HEK293 (cell line): ENCODE measurements around the gene GAMT.
A peak's percentile ranks its signal among the peaks of the same experiment; 100 is the strongest.

Source experiments
- CTCF ChIA-PET: fragments of 350-600 bp; formaldehyde crosslinking; extraction: SDS; loops from one replicate; lab custom pipeline; 2021; ENCODE audit warnings: antibody characterized with exemption; lab: Yijun Ruan, JAX
- POLR2A ChIA-PET: fragments of 300-600 bp; formaldehyde crosslinking; extraction: SDS; loops from one replicate; lab custom pipeline; 2020; ENCODE audit warnings: antibody characterized with exemption, inconsistent platforms; lab: Yijun Ruan, JAX
- H3K27ac ChIP-seq: fragments of 200-500 bp; sonication (Bioruptor generic); 2 replicates; pipeline ENCODE4 v1.5.1; 2014; ENCODE audit warnings: low read depth, low read length, control low read depth, inconsistent platforms; ENCODE audit errors: extremely low read depth
- H3K36me3 ChIP-seq, 2 experiments: fragments of 200-500 bp in 1 of 2; sonication (Bioruptor generic) in 1 of 2; 1 replicate in 1 of 2; 2 replicates in 1 of 2; pipeline ENCODE4 v1.5.1; 2014 to 2017; ENCODE audit warnings: inconsistent platforms in 2 of 2, low read length in 2 of 2; ENCODE audit not compliant: control insufficient read depth in 2 of 2, insufficient read depth in 1 of 2
- H3K4me1 ChIP-seq: fragments of 200-500 bp; sonication (Bioruptor generic); 2 replicates; pipeline ENCODE4 v1.5.1; 2014; ENCODE audit warnings: mild to moderate bottlenecking, low read length, inconsistent platforms; ENCODE audit not compliant: control insufficient read depth, insufficient read depth
- H3K4me3 ChIP-seq: 2 replicates; pipeline ENCODE4 v1.5.1; 2011; ENCODE audit warnings: low read depth, mild to moderate bottlenecking, control low read depth, low read length, moderate library complexity
- H3K9me3 ChIP-seq: fragments of 200-500 bp; sonication (Bioruptor generic); 2 replicates; pipeline ENCODE4 v1.5.1; 2014; ENCODE audit warnings: low read depth, low read length, inconsistent platforms; ENCODE audit not compliant: control insufficient read depth, insufficient read depth
- FEZF1 ChIP-seq: fragments of 450-650 bp; formaldehyde crosslinking; IDR thresholded peaks from 2 replicates; pipeline ENCODE4 v1.5.1; 2016; ENCODE audit warnings: missing biosample characterization, missing genetic modification characterization
- GLIS1 ChIP-seq: fragments of 450-650 bp; formaldehyde crosslinking; IDR thresholded peaks from 2 replicates; pipeline ENCODE4 v1.5.1; 2016; ENCODE audit warnings: missing biosample characterization, missing genetic modification characterization
- HOXD13 ChIP-seq: sonication (generic); formaldehyde crosslinking; IDR thresholded peaks from 2 replicates; pipeline ENCODE4 v1.8.0; 2022; ENCODE audit warnings: missing genetic modification reagents, borderline replicate concordance
- KLF16 ChIP-seq: fragments of 450-650 bp; formaldehyde crosslinking; IDR thresholded peaks from 2 replicates; pipeline ENCODE4 v1.5.1; 2017; ENCODE audit warnings: missing biosample characterization, missing genetic modification characterization
- KLF8 ChIP-seq: fragments of 450-650 bp; formaldehyde crosslinking; IDR thresholded peaks from 2 replicates; pipeline ENCODE4 v1.5.1; 2016; ENCODE audit warnings: missing biosample characterization, missing genetic modification characterization
- OSR2 ChIP-seq: fragments of 450-650 bp; formaldehyde crosslinking; IDR thresholded peaks from 2 replicates; pipeline ENCODE4 v1.5.1; 2016; ENCODE audit warnings: missing biosample characterization, missing genetic modification characterization
- SP2 ChIP-seq: fragments of 450-650 bp; formaldehyde crosslinking; IDR thresholded peaks from 2 replicates; pipeline ENCODE4 v1.5.1; 2016; ENCODE audit warnings: missing biosample characterization, missing genetic modification characterization
- SP7 ChIP-seq: fragments of 450-650 bp; formaldehyde crosslinking; IDR thresholded peaks from 2 replicates; pipeline ENCODE4 v1.5.1; 2016; ENCODE audit warnings: missing biosample characterization, missing genetic modification characterization
- YY2 ChIP-seq: fragments of 450-650 bp; formaldehyde crosslinking; IDR thresholded peaks from 2 replicates; pipeline ENCODE4 v1.5.1; 2016; ENCODE audit warnings: missing biosample characterization, missing genetic modification characterization
- ZBTB48 ChIP-seq: fragments of 450-650 bp; formaldehyde crosslinking; IDR thresholded peaks from 2 replicates; pipeline ENCODE4 v1.5.1; 2016; ENCODE audit warnings: missing biosample characterization, missing genetic modification characterization
- ZIC2 ChIP-seq: fragments of 450-650 bp; formaldehyde crosslinking; IDR thresholded peaks from 2 replicates; pipeline ENCODE4 v1.5.1; 2016; ENCODE audit warnings: missing biosample characterization, missing genetic modification characterization
- ZNF223 ChIP-seq: fragments of 450-650 bp; formaldehyde crosslinking; IDR thresholded peaks from 2 replicates; pipeline ENCODE4 v1.5.1; 2016; ENCODE audit warnings: missing biosample characterization, missing genetic modification characterization
- ZNF266 ChIP-seq: fragments of 450-650 bp; formaldehyde crosslinking; IDR thresholded peaks from 2 replicates; pipeline ENCODE4 v1.5.1; 2016; ENCODE audit warnings: missing biosample characterization, missing genetic modification characterization, low read depth
- ZNF341 ChIP-seq: fragments of 450-650 bp; formaldehyde crosslinking; IDR thresholded peaks from 2 replicates; pipeline ENCODE4; 2016; ENCODE audit warnings: low read depth, missing biosample characterization, missing genetic modification characterization
- TF ChIP-seq, protein P1 (sequence below): fragments of 450-650 bp; formaldehyde crosslinking; IDR thresholded peaks from 2 replicates; pipeline ENCODE4 v1.5.1; 2016; ENCODE audit warnings: missing biosample characterization, missing genetic modification characterization
- TF ChIP-seq, protein P2 (sequence below): fragments of 450-650 bp; formaldehyde crosslinking; IDR thresholded peaks from 2 replicates; pipeline ENCODE4 v1.5.1; 2017; ENCODE audit warnings: missing biosample characterization, missing genetic modification characterization
- TF ChIP-seq, protein P3 (sequence below): fragments of 450-650 bp; formaldehyde crosslinking; IDR thresholded peaks from 2 replicates; pipeline ENCODE4 v1.5.1; 2017; ENCODE audit warnings: missing biosample characterization, missing genetic modification characterization
- TF ChIP-seq, protein P4 (sequence below): fragments of 450-650 bp; formaldehyde crosslinking; IDR thresholded peaks from 2 replicates; pipeline ENCODE4 v1.5.1; 2017; ENCODE audit warnings: missing biosample characterization, missing genetic modification characterization
- TF ChIP-seq, protein P5 (sequence below): fragments of 450-650 bp; formaldehyde crosslinking; IDR thresholded peaks from 2 replicates; pipeline ENCODE4 v1.5.1; 2016; ENCODE audit warnings: missing biosample characterization, missing genetic modification characterization
- TF ChIP-seq, protein P6 (sequence below): fragments of 450-650 bp; formaldehyde crosslinking; IDR thresholded peaks from 2 replicates; pipeline ENCODE4 v1.5.1; 2016; ENCODE audit warnings: missing biosample characterization, missing genetic modification characterization

Gene GAMT

DNA sequence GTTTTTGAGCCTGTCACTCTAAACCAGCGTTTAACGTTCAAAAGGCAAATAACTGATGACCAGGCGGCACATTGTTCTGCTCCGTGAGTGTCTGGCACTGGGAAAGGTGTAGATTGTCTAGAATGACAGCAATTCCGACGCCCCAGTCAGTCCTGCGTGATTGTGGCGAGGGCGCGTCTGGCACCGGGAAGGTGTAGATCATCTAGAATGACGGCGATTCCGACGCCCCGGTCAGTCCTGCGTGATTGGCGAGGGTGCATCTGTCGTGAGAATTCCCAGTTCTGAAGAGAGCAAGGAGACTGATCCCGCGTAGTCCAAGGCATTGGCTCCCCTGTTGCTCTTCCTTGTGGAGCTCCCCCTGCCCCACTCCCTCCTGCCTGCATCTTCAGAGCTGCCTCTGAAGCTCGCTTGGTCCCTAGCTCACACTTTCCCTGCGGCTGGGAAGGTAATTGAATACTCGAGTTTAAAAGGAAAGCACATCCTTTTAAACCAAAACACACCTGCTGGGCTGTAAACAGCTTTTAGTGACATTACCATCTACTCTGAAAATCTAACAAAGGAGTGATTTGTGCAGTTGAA, 43.7 kb downstream of the GAMT start (continued):
- peak; percentile 41; the same call in 1 of the 2 replicates for TF ChIP-seq FEZF1 (tag by site-specific recombination)
- TF ChIP-seq, all 188 proteins: peak for 5

DNA sequence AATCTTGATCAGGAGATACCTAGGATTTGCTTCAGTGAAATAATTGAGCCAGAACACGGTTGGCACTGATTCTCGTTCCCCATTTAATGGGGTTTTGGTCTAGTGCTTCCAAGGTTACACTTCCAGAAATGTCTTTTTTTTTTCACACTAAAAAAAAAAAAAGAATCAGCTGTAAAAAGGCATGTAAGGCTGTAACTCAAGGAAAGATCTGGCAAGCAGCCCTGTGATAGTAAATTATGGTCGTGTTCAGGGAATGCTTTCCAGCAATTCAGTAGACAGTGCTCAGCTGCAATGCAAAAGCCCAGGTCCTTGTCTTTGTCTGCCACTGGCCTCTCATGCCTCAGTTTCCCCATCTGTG, 44.9 kb downstream of the GAMT start:
- POLR2A ChIA-PET: interaction anchor here (0.7 kb wide), 1 partner anchor 27 kb away, joined by 3 read pairs; no protein-coding TSS in a partner anchor
- Histone ChIP-seq H3K36me3 (peaks cover 3 to 44% of the 10 kb centered on the region in 2 experiments; a peak in 2 of 3 replicates), H3K4me1 (peaks cover 19% of the 10 kb centered on the region)
- TF ChIP-seq ZNF341 (tag by site-specific recombination) (no peak), HOXD13 (CRISPR knock-in tag) (no peak), FEZF1 (tag by site-specific recombination) (peak; percentile 90)
- TF ChIP-seq, protein P1, sequence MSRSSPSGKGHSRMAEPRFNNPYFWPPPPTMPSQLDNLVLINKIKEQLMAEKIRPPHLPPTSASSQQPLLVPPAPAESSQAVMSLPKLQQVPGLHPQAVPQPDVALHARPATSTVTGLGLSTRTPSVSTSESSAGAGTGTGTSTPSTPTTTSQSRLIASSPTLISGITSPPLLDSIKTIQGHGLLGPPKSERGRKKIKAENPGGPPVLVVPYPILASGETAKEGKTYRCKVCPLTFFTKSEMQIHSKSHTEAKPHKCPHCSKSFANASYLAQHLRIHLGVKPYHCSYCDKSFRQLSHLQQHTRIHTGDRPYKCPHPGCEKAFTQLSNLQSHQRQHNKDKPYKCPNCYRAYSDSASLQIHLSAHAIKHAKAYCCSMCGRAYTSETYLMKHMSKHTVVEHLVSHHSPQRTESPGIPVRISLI (tag by site-specific recombination): peak; percentile 60; the same call in 1 of the 2 replicates
- TF ChIP-seq, protein P2, sequence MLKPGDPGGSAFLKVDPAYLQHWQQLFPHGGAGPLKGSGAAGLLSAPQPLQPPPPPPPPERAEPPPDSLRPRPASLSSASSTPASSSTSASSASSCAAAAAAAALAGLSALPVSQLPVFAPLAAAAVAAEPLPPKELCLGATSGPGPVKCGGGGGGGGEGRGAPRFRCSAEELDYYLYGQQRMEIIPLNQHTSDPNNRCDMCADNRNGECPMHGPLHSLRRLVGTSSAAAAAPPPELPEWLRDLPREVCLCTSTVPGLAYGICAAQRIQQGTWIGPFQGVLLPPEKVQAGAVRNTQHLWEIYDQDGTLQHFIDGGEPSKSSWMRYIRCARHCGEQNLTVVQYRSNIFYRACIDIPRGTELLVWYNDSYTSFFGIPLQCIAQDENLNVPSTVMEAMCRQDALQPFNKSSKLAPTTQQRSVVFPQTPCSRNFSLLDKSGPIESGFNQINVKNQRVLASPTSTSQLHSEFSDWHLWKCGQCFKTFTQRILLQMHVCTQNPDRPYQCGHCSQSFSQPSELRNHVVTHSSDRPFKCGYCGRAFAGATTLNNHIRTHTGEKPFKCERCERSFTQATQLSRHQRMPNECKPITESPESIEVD (tag by site-specific recombination): peak; percentile 54
- TF ChIP-seq, all 188 proteins: peak for 3
- Histone ChIP-seq H3K27ac (no peak overlapping the region), H3K9me3 (no peaks in the 10 kb centered on the region), H3K4me3 (no peak overlapping the region)
- CTCF ChIA-PET: interaction anchor here (0.7 to 1.4 kb wide), 2 partner anchors 112 to 1612 kb away, joined by 3 read pairs; no protein-coding TSS in a partner anchor

DNA sequence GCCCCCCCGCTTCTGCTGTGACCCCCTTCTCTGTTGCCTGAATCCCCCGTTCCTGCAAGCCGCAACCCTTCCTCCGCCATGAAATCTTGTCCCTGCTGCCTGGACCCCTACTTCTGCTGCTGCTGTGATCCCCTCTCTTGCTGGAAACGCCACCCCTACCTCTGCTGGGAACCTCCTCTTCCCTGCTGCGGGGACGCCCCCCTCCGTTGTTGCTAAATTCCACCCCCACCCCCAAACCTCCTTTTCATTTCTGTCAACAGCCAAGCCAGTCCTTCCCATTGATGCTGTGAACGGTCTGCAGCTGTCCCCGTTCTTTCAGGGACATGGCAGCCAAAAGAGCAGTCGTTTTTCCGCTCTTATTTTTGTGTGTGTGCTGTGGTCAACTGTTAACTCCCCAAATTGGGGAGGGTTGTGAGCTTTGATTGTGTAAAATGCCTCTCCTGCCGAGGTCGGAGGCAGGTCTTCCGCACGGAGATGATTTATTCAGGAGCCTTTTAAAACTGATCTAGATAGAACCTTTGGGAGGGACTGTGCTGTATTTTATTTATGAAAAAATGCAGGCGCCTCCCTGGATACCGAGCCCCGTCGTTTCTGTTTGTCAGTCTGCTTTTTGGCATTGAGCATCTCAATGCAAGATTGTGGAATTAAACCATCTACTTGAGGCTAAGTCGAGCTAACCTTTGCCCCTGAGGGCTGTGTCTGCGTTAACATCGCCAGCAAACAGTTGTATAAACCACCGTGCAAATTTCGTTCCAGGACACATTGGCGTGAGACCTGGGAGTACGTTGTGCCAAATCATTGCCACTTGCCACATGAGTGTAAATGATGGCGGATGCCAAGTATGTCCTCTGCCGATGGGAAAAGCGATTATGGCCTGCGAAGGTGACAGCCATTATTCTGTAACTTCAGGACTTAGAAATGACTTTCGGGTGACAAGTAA, 45.5 kb downstream of the GAMT start:
- POLR2A ChIA-PET: no interaction called here
- peaks cover 12% of the 10 kb centered on the region for H3K4me1 ChIP-seq
- peaks cover 3 to 42% of the 10 kb centered on the region in 2 experiments; a peak in 2 of 3 replicates for H3K36me3 ChIP-seq
- CTCF ChIA-PET: interaction anchor here (0.5 to 1.4 kb wide), 2 partner anchors 107 to 111 kb away, joined by 3 read pairs; no protein-coding TSS in a partner anchor
- H3K9me3 ChIP-seq: no peaks in the 10 kb centered on the region
- H3K4me3 ChIP-seq: peak overlapping the region; percentile 77
- H3K27ac ChIP-seq: peak overlapping the region; percentile 66; the same call in 1 of the 2 replicates
- TF ChIP-seq SP2 (tag by site-specific recombination) (peak; percentile 91), GLIS1 (tag by site-specific recombination) (peak; percentile 36; the same call in 1 of the 2 replicates), ZNF223 (peak; percentile 75; the same call in 1 of the 2 replicates), OSR2 (no peak), ZNF266 (tag by site-specific recombination) (no peak), KLF8 (tag by site-specific recombination) (no peak), SP7 (tag by site-specific recombination) (no peak), ZNF341 (tag by site-specific recombination) (peak; percentile 79), YY2 (tag by site-specific recombination) (peak; percentile 78; the same call in 1 of the 2 replicates), KLF16 (peak; percentile 29; the same call in 1 of the 2 replicates), ZIC2 (tag by site-specific recombination) (peak; percentile 81), ZBTB48 (peak; percentile 53; the same call in 1 of the 2 replicates)
- TF ChIP-seq, protein P3, sequence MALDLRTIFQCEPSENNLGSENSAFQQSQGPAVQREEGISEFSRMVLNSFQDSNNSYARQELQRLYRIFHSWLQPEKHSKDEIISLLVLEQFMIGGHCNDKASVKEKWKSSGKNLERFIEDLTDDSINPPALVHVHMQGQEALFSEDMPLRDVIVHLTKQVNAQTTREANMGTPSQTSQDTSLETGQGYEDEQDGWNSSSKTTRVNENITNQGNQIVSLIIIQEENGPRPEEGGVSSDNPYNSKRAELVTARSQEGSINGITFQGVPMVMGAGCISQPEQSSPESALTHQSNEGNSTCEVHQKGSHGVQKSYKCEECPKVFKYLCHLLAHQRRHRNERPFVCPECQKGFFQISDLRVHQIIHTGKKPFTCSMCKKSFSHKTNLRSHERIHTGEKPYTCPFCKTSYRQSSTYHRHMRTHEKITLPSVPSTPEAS (tag by site-specific recombination): peak; percentile 86
- TF ChIP-seq, protein P4, sequence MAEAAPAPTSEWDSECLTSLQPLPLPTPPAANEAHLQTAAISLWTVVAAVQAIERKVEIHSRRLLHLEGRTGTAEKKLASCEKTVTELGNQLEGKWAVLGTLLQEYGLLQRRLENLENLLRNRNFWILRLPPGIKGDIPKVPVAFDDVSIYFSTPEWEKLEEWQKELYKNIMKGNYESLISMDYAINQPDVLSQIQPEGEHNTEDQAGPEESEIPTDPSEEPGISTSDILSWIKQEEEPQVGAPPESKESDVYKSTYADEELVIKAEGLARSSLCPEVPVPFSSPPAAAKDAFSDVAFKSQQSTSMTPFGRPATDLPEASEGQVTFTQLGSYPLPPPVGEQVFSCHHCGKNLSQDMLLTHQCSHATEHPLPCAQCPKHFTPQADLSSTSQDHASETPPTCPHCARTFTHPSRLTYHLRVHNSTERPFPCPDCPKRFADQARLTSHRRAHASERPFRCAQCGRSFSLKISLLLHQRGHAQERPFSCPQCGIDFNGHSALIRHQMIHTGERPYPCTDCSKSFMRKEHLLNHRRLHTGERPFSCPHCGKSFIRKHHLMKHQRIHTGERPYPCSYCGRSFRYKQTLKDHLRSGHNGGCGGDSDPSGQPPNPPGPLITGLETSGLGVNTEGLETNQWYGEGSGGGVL (tag by site-specific recombination): peak; percentile 84
- TF ChIP-seq, protein P5, sequence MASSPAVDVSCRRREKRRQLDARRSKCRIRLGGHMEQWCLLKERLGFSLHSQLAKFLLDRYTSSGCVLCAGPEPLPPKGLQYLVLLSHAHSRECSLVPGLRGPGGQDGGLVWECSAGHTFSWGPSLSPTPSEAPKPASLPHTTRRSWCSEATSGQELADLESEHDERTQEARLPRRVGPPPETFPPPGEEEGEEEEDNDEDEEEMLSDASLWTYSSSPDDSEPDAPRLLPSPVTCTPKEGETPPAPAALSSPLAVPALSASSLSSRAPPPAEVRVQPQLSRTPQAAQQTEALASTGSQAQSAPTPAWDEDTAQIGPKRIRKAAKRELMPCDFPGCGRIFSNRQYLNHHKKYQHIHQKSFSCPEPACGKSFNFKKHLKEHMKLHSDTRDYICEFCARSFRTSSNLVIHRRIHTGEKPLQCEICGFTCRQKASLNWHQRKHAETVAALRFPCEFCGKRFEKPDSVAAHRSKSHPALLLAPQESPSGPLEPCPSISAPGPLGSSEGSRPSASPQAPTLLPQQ: no peak
- TF ChIP-seq, protein P6, sequence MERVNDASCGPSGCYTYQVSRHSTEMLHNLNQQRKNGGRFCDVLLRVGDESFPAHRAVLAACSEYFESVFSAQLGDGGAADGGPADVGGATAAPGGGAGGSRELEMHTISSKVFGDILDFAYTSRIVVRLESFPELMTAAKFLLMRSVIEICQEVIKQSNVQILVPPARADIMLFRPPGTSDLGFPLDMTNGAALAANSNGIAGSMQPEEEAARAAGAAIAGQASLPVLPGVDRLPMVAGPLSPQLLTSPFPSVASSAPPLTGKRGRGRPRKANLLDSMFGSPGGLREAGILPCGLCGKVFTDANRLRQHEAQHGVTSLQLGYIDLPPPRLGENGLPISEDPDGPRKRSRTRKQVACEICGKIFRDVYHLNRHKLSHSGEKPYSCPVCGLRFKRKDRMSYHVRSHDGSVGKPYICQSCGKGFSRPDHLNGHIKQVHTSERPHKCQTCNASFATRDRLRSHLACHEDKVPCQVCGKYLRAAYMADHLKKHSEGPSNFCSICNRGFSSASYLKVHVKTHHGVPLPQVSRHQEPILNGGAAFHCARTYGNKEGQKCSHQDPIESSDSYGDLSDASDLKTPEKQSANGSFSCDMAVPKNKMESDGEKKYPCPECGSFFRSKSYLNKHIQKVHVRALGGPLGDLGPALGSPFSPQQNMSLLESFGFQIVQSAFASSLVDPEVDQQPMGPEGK (tag by site-specific recombination): peak; percentile 93
